Measurements from ENCODE around the gene AGL.
A peak's percentile ranks its signal among the peaks of the same experiment; 100 is the strongest.
"Not testable (repeated sequence)": the region's sequence is repeated elsewhere in the genome, so short reads cannot be mapped to it uniquely, and the experiment has no call there.

AGL gene

GRCh38 chr1:99820546-99820945 lies 29.6 kb upstream of the AGL start:
- peak; percentile 90 for FAIRE-seq
- DNase-seq (ENCODE audit: insufficient read length, low spot score): peak; percentile 27
- TF ChIP-seq POU2F2 (IDR thresholded peaks at IDR 0.05; ENCODE audit: low read depth, low read length) (no peak), SPI1 (IDR thresholded peaks at IDR 0.05; ENCODE audit: low read depth, low read length) (peak; percentile 39; the same call in 1 of the 2 replicates), POLR2A (IDR thresholded peaks at IDR 0.05; ENCODE audit: low read depth, low read length) (no peak)

GRCh38 chr1:99825098-99825497 lies 25.1 kb upstream of the AGL start:
- TF ChIP-seq PAX5 (IDR thresholded peaks at IDR 0.05; ENCODE audit: insufficient read depth, low read length, severe bottlenecking) (no peak), POLR2A (IDR thresholded peaks at IDR 0.05; ENCODE audit: low read depth, low read length) (no peak), SPI1 (IDR thresholded peaks at IDR 0.05; ENCODE audit: low read depth, low read length) (no peak), POU2F2 (IDR thresholded peaks at IDR 0.05; ENCODE audit: low read depth, low read length) (no peak), POLR2AphosphoS5 (IDR thresholded peaks at IDR 0.05; ENCODE audit: low read depth, low read length) (no peak), TAF1 (IDR thresholded peaks at IDR 0.05; ENCODE audit: low read depth, low read length) (no peak)
- DNase-seq (ENCODE audit: insufficient read length, low spot score) (no peak), FAIRE-seq (no peak)

- no peak for FAIRE-seq
- no peak for TF ChIP-seq POU2F2 (IDR thresholded peaks at IDR 0.05; ENCODE audit: low read depth, low read length)
- TF ChIP-seq TAF1 (IDR thresholded peaks at IDR 0.05; ENCODE audit: low read depth, low read length): no peak
- TF ChIP-seq POLR2AphosphoS5 (IDR thresholded peaks at IDR 0.05; ENCODE audit: low read depth, low read length): no peak
- TF ChIP-seq PAX5 (IDR thresholded peaks at IDR 0.05; ENCODE audit: insufficient read depth, low read length, severe bottlenecking): no peak
These were observed 24.5 kb upstream of the AGL start for GRCh38 chr1:99825702-99826101.

GRCh38 chr1:99827970-99828369 lies 22.2 kb upstream of the AGL start:
- TF ChIP-seq POLR2A (IDR thresholded peaks at IDR 0.05; ENCODE audit: low read depth, low read length) (no peak), TAF1 (IDR thresholded peaks at IDR 0.05; ENCODE audit: low read depth, low read length) (no peak), PAX5 (IDR thresholded peaks at IDR 0.05; ENCODE audit: insufficient read depth, low read length, severe bottlenecking) (no peak), POU2F2 (IDR thresholded peaks at IDR 0.05; ENCODE audit: low read depth, low read length) (no peak), POLR2AphosphoS5 (IDR thresholded peaks at IDR 0.05; ENCODE audit: low read depth, low read length) (no peak), SPI1 (IDR thresholded peaks at IDR 0.05; ENCODE audit: low read depth, low read length) (no peak)
- DNase-seq (ENCODE audit: insufficient read length, low spot score) (no peak), FAIRE-seq (no peak)

More at GRCh38 chr1:99825702-99826101, 24.5 kb upstream of the AGL start:
- DNase-seq (ENCODE audit: insufficient read length, low spot score): no peak

GRCh38 chr1:99829269-99829668 lies 20.9 kb upstream of the AGL start:
- DNase-seq (ENCODE audit: insufficient read length, low spot score): no peak
- TF ChIP-seq PAX5 (IDR thresholded peaks at IDR 0.05; ENCODE audit: insufficient read depth, low read length, severe bottlenecking) (no peak), SPI1 (IDR thresholded peaks at IDR 0.05; ENCODE audit: low read depth, low read length) (no peak), POLR2A (IDR thresholded peaks at IDR 0.05; ENCODE audit: low read depth, low read length) (no peak), POU2F2 (IDR thresholded peaks at IDR 0.05; ENCODE audit: low read depth, low read length) (no peak), TAF1 (IDR thresholded peaks at IDR 0.05; ENCODE audit: low read depth, low read length) (no peak), POLR2AphosphoS5 (IDR thresholded peaks at IDR 0.05; ENCODE audit: low read depth, low read length) (no peak)
- FAIRE-seq: no peak

GRCh38 chr1:99833911-99834310 lies 16.2 kb upstream of the AGL start:
- not testable (repeated sequence) for FAIRE-seq; DNase-seq (ENCODE audit: insufficient read length, low spot score)

GRCh38 chr1:99836171-99837103 lies 13.7 kb upstream of the AGL start:
- DNase-seq (ENCODE audit: insufficient read length, low spot score); FAIRE-seq: not testable (repeated sequence)

GRCh38 chr1:99840353-99840752 lies 9.8 kb upstream of the AGL start:
- DNase-seq (ENCODE audit: insufficient read length, low spot score); FAIRE-seq: not testable (repeated sequence)

- FAIRE-seq: no peak
- TF ChIP-seq PAX5 (IDR thresholded peaks at IDR 0.05; ENCODE audit: insufficient read depth, low read length, severe bottlenecking): no peak
- TF ChIP-seq SPI1 (IDR thresholded peaks at IDR 0.05; ENCODE audit: low read depth, low read length): no peak
- no peak for TF ChIP-seq POLR2A (IDR thresholded peaks at IDR 0.05; ENCODE audit: low read depth, low read length)
- TF ChIP-seq TAF1 (IDR thresholded peaks at IDR 0.05; ENCODE audit: low read depth, low read length): no peak
- no peak for TF ChIP-seq POU2F2 (IDR thresholded peaks at IDR 0.05; ENCODE audit: low read depth, low read length)
- TF ChIP-seq POLR2AphosphoS5 (IDR thresholded peaks at IDR 0.05; ENCODE audit: low read depth, low read length): no peak
- no peak for DNase-seq (ENCODE audit: insufficient read length, low spot score)
These were observed 6.4 kb upstream of the AGL start for GRCh38 chr1:99843760-99844159.

GRCh38 chr1:99845201-99845600 lies 5.0 kb upstream of the AGL start:
- DNase-seq (ENCODE audit: insufficient read length, low spot score); FAIRE-seq: not testable (repeated sequence)

- no peak for FAIRE-seq
- DNase-seq (ENCODE audit: insufficient read length, low spot score): no peak
- TF ChIP-seq POU2F2 (IDR thresholded peaks at IDR 0.05; ENCODE audit: low read depth, low read length) (no peak), TAF1 (IDR thresholded peaks at IDR 0.05; ENCODE audit: low read depth, low read length) (no peak), SPI1 (IDR thresholded peaks at IDR 0.05; ENCODE audit: low read depth, low read length) (no peak), PAX5 (IDR thresholded peaks at IDR 0.05; ENCODE audit: insufficient read depth, low read length, severe bottlenecking) (no peak), POLR2AphosphoS5 (IDR thresholded peaks at IDR 0.05; ENCODE audit: low read depth, low read length) (no peak), POLR2A (IDR thresholded peaks at IDR 0.05; ENCODE audit: low read depth, low read length) (no peak)
These were observed 783 bp upstream of the AGL start for GRCh38 chr1:99849413-99849743.
